Measurements from ENCODE around the gene FOXK1. TPM values are rescaled to one million over a fixed set of nuclear protein-coding genes. Genes with fewer than 3 reads are reported as not detected.
"Not testable (repeated sequence)": the region's sequence is repeated elsewhere in the genome, so short reads cannot be mapped to it uniquely, and the experiment has no call there.

The FOXK1 gene
- polyA plus RNA-seq (2012; ENCODE audit: insufficient read depth, insufficient read length), result 5.3 TPM

DNA sequence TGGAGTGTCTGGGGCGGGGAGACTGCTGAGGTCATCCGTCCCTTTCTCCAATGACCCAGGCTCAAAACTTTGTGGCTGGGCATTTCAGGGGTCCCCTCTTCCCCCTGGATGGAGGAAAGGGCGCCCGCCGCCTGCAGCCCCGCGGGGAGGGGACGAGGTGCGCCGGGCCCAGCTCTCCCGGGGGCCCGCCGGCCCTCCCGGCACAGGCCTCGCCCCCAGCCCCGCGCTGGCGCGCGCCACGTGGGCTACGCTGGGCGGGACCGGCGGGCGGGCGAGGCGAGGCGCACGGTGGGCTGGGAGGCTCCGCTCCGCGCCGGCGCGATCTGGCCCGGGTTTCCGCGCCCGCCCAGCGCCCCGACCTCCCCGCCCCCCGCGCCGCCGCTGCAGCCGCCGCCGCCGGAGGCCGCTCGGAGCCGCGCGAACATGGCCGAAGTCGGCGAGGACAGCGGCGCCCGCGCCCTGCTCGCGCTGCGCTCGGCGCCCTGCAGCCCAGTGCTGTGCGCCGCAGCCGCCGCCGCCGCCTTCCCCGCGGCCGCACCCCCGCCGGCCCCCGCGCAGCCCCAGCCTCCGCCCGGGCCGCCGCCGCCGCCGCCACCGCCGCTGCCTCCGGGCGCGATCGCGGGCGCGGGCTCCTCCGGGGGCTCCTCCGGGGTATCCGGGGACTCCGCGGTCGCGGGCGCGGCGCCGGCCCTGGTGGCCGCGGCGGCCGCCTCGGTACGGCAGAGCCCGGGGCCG lies at the start of gene FOXK1:
Gene FOXK1, plus strand, starts transcription at position 410 of the 735 bp plus-strand sequence. Its CDS starts 14 bp downstream, at position 424.
- DNase-seq (ENCODE audit: low read depth, low spot score), result peak; percentile 57
- peak within 1 kb of the TSS; percentile 80 for H3K4me3 ChIP-seq (ENCODE audit: low read length)

DNA sequence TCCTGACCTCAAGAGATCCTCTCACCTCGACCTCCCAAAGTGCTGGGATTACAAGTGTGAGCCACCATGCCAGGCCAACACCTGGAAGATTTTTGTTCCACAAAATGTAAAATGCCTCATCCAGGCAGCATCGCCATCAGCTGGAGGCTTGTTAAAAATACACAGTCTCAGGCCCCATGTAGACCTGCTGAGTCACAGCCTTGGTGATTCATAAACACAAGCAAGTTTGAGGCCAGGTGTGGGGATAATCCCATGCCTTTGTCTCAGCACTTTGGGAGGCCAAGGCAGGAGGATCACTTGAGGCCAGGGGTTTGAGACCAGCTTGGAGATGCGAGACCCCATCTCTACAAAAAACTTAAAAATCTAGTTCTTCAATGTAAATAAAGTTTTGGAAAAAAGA lies 49.1 kb upstream of the FOXK1 start:
- H3K4me3 ChIP-seq (ENCODE audit: low read length), result no peak overlapping the region
- DNase-seq (ENCODE audit: low read depth, low spot score), result no peak

DNA sequence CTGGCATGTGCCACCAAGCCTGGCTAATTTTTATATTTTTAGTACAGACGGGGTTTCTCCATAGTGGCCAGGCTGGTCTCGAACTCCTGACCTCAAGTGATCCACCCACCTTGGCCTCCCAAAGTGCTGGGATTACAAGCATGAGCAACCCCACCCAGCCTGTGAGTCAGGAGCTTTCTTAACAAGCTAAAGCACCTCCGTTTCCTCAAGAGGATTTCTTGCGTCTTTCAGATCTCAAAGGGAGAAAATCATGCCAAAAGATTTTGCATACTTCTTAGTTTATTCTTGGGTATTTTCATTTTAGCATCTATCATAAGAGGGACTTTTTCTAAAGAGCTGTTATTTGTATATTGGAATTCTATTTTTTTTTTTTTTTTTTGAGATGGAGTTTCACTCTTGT lies 47.9 kb upstream of the FOXK1 start:
- no peak for DNase-seq (ENCODE audit: low read depth, low spot score)

GRCh38 chr7:4638781-4639575 lies 43.1 kb upstream of the FOXK1 start:
- H3K4me3 ChIP-seq (ENCODE audit: low read length), result no peak overlapping the region
- DNase-seq (ENCODE audit: low read depth, low spot score), result peak; percentile 46

More for the DNA sequence above, 47.9 kb upstream of the FOXK1 start:
- H3K4me3 ChIP-seq (ENCODE audit: low read length), result no peak overlapping the region

GRCh38 chr7:4641091-4641666 lies 40.9 kb upstream of the FOXK1 start:
- peak; percentile 28 for DNase-seq (ENCODE audit: low read depth, low spot score)
- peak overlapping the region; percentile 64 for H3K4me3 ChIP-seq (ENCODE audit: low read length)

DNA sequence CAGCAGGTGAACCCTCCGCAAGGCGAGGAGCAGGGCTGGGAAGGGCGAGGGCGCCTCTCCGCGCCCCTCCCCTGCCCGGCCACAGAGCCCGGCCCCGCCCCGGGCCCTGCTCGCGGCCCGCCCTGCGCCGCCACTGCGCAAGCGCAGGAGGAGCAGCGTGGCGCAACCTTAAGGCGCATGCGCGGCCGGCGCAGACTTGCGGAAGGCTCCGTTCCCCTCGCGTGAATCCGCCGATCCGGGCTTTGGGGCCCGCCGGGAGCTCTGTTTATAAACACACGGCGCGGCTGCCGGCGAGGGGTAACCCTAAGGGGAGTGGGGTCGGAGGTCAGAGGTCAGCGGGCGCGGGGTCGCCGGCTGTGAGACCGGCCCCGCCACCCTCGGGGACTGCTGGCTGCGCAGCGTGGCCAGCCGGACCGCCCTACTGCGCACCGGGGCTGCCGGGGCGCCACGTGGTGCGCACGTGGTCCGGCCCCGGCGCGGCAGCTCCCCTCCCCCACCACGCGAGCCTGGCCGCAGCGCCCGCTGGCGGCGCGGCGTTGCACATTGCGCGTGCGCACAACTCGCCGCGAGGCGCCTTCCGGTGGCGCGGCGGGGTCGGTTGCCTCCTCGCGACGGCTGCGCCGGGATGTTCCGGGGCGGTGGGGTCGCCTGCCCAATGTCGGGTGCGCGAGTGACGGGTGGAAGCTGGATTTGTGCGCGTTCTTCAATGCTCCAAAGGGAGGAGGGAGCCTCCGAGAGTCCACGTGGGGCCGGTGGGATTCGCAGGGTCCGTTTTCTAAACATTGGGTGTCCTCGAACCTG lies 40.2 kb upstream of the FOXK1 start:
- DNase-seq (ENCODE audit: low read depth, low spot score), result peak; percentile 93
- H3K4me3 ChIP-seq (ENCODE audit: low read length), result peak overlapping the region; percentile 89

DNA sequence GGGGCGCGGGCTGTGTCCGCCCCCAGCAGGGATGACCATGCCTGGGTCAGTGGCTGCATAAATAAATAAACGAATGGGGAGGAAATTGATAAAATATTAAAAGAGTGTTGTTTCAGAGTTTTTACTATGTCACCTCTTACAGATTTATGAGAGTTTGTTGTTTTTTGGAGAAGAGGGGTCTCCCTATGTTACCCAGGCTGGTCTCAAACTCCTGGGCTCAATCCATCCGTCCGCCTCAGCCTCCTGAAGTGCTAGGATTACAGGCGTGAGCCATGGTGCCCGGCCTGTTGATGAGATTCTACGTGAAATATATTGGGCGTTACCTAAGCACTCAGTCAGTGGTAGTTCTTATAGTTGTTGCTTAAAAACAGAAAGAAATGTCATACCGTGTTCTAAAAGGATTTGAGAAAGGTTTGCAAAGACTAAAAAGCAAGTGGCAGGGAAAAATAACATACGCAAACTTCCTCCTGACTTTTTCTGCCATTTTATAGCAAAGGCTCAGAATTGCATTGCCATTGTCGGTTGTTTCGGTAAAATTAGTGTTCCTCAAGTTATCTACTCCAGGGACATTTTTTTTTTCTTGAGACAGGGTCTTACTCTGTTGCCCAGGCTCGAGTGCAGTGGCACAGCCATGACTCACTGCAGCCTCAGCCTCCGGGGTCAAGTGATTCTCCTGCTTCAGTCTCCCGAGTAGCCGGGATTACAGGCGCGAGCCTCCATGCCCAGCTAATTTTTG lies 39.5 kb upstream of the FOXK1 start:
- DNase-seq (ENCODE audit: low read depth, low spot score), result no peak
- H3K4me3 ChIP-seq (ENCODE audit: low read length), result peak overlapping the region; percentile 89

- not testable (repeated sequence) for DNase-seq (ENCODE audit: low read depth, low spot score)
- peak overlapping the region; percentile 89 for H3K4me3 ChIP-seq (ENCODE audit: low read length)
Measured at GRCh38 chr7:4643204-4643471, 39.0 kb upstream of the FOXK1 start.

GRCh38 chr7:4645246-4645645 lies 36.8 kb upstream of the FOXK1 start:
- no peak overlapping the region for H3K4me3 ChIP-seq (ENCODE audit: low read length)
- DNase-seq (ENCODE audit: low read depth, low spot score), result no peak

DNA sequence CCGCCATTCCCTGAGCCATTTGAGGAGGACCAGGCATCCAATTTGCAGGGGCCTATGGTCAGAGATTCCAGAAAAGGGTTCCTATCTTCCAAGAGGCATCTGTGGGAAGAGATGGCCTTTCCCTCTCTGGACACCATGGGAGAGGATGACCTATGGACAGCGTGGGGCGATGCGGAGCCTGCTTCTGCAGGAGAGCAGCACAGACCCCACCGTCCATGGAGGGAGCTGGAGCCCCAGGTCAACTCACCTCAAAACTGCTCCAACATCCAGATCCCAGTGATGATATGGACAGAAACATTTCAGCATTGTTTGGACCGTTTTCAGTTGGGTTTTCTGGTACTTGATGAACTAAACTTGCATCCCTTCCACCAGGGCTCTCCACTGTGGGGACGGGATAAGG lies 34.0 kb upstream of the FOXK1 start:
- no peak for DNase-seq (ENCODE audit: low read depth, low spot score)

GRCh38 chr7:4650433-4651047 lies 31.6 kb upstream of the FOXK1 start:
- DNase-seq (ENCODE audit: low read depth, low spot score), result no peak
- H3K4me3 ChIP-seq (ENCODE audit: low read length), result no peak overlapping the region

More for the DNA sequence above, 34.0 kb upstream of the FOXK1 start:
- H3K4me3 ChIP-seq (ENCODE audit: low read length), result no peak overlapping the region

DNA sequence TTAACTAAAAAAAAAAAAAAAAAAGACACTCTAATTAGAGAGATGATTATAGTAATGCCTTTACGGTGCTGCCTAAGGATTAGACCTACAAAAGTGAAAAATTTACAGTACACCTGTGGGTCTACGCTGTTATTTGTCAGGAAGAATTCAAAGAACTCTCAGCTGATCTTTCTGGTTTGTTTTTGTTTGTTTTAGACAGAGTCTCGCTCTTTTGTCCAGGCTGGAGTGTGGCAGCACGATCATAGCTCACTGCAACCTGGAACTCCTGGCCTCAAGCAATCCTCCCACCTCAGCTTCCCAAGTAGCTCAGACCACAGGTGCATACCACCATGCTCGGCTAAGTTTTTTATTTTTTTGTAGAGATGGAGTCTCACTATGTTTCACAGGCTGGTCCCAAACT lies 28.3 kb upstream of the FOXK1 start:
- no peak overlapping the region for H3K4me3 ChIP-seq (ENCODE audit: low read length)
- DNase-seq (ENCODE audit: low read depth, low spot score), result no peak

GRCh38 chr7:4655311-4655710 lies 26.8 kb upstream of the FOXK1 start:
- DNase-seq (ENCODE audit: low read depth, low spot score), result no peak
- no peak overlapping the region for H3K4me3 ChIP-seq (ENCODE audit: low read length)

DNA sequence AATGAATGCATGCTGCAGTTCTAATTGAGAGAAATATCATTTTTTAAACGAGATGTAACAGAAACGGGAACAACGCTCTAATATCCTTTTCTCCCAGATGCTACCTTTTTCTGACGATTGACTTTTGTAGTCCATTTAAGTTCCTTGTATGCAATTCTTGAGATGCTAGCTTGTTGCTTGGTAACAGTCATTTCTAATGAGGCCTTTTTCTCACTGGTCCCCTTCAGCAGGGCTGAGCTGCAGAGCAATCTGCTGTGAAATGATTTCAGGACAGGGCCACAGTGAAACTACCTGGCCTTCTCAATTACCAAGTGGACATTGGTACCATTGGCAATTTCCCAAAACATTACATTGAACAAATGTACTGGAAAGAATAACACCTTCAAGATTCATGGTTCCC lies 26.2 kb upstream of the FOXK1 start:
- no peak for DNase-seq (ENCODE audit: low read depth, low spot score)
- no peak overlapping the region for H3K4me3 ChIP-seq (ENCODE audit: low read length)

DNA sequence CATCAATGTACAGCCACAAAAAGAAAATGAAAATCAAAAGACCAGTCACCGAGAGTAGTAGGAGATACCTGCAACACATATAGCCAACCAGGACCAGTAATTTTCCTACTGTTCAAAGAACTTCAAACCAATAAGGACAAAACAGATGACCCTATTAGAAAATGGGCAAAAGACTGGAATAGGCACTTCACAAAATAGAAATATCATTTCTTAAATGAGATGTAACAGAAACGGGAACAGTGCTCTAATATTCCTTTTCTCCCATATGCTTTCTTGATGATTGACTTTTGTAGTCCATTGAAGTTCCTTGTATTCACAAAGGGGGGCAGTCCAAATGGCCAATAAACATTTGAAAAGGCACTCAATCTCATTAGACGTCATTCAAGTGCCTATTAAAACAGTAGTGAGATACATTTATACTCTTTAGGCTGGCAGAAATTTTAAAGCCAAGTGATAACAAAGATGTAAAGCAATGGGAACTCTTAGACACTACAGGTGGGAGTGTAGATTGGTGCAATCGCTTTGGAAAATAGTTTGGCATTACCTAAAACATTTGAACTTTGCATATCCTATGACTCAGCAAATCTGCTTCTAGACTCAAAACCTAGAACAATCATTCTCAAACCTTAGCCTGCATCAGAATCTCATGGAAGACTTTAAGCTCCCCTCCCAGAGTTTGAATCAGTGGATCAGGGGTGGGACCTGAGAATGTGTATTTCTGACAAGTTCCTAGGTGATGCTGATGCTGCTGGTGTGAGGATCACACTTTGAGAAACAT lies 24.3 kb upstream of the FOXK1 start:
- DNase-seq (ENCODE audit: low read depth, low spot score), result no peak
- no peak overlapping the region for H3K4me3 ChIP-seq (ENCODE audit: low read length)

- no peak for DNase-seq (ENCODE audit: low read depth, low spot score)
- no peak overlapping the region for H3K4me3 ChIP-seq (ENCODE audit: low read length)
Measured at GRCh38 chr7:4659551-4660286, 22.4 kb upstream of the FOXK1 start.

DNA sequence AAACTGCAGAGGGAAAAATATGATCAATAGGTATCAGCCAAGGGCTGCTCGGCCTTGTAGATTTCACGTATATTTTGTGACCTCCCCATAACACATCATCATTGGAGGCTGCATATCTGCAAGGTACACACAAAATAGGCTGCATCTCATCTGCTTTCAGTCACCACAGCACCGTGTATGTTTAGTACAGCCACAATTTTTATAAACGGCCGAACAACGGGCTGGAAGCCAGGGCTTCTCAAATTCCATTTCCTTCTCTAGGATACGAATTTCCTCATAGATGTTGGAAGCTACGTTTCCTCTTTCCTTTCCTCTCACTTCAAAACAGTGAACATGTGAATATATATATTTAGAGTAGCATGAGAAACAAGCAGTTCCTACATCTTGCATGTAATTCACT lies 20.2 kb upstream of the FOXK1 start:
- no peak for DNase-seq (ENCODE audit: low read depth, low spot score)
- no peak overlapping the region for H3K4me3 ChIP-seq (ENCODE audit: low read length)
